ENCODE measurements around the gene IGHMBP2. TPM values are rescaled to one million over a fixed set of nuclear protein-coding genes. Genes with fewer than 3 reads are reported as not detected.

Gene IGHMBP2
- total RNA-seq, 4 donors from 2014 or later: 22.9 to 55.0 (median 30.3) TPM

DNA sequence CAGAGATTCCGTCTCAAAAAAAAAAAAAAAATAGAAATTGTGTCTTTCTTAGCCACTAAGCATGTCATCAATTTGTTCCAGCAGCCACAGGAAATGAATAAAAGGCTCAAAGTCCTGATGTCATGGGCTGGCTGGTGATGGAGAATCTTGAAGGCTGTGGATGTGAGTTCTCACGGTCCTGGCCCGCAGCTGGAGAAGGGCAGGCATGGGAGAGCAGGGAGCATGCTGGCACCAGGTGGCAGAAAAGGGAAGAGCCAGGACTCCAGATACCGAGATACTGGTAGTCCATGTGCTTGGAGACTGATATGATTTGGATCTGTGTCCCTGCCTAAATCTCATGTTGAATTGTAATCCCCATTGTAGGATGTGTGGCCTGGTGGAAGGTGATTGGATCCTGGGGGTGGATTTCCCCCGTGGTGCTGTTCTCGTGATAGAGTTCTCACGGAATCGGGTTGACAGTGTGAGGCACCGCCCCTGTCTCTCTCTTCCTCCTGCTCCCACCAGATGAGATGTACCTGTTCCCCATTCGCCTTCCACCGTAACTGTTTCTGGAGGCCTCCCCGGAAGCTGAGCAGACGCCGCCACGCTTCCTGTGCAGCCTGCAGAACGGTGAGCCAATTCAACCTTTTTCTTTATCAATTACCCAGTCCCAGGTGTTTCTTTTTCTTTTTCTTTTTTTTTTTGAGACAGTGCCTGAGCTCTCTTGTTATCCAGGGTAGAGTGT lies 59.0 kb downstream of the IGHMBP2 start:
- TF ChIP-seq POLR2AphosphoS5 (IDR thresholded peaks at IDR 0.05): no peak
- TF ChIP-seq EP300 (IDR thresholded peaks at IDR 0.05): no peak
- 79% methylated on average over 16 of the region's 16 CpGs for WGBS
- peak in 1 of 2 donors; percentile 31 for DNase-seq (ENCODE audit: low spot score in 2 of 2)
- Histone ChIP-seq H3K9me3 (no peaks in the 10 kb centered on the region), H3K27me3 (no peaks in the 10 kb centered on the region), H3K27ac (no peak overlapping the region), H3K36me3 (no peaks in the 10 kb centered on the region), H3K4me1 (no peaks in the 10 kb centered on the region), H3K4me3 (no peak overlapping the region)

DNA sequence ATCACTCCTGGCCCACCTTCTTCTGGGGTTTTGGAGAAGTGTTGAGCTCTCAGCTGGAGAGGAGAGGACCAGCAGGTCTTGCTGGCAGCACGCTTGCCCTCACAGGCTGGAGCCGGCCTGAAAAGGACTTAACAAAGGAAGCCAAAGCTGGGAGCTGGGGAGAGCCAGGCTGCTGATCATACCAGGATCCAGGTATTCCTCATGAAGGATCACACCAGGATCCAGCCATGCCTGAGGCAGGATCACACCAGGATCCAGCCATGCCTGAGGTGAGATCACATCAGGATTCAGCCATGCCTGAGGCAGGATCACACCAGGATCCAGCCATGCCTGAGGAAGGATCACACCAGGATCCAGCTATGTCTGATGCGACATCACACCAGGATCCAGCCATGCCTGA lies 60.1 kb downstream of the IGHMBP2 start:
- Histone ChIP-seq H3K9me3 (no peaks in the 10 kb centered on the region), H3K27ac (no peak overlapping the region), H3K27me3 (no peaks in the 10 kb centered on the region), H3K4me1 (no peaks in the 10 kb centered on the region), H3K36me3 (no peaks in the 10 kb centered on the region), H3K4me3 (no peak overlapping the region)
- DNase-seq (ENCODE audit: low spot score in 2 of 2): peak; percentile 32 to 57
- WGBS: 50% methylated on average over 1 of the region's 3 CpGs
- TF ChIP-seq POLR2A (IDR thresholded peaks at IDR 0.05): no peak
- no peak for TF ChIP-seq EP300 (IDR thresholded peaks at IDR 0.05)
- no peak for TF ChIP-seq POLR2AphosphoS5 (IDR thresholded peaks at IDR 0.05)
- TF ChIP-seq, protein P1, sequence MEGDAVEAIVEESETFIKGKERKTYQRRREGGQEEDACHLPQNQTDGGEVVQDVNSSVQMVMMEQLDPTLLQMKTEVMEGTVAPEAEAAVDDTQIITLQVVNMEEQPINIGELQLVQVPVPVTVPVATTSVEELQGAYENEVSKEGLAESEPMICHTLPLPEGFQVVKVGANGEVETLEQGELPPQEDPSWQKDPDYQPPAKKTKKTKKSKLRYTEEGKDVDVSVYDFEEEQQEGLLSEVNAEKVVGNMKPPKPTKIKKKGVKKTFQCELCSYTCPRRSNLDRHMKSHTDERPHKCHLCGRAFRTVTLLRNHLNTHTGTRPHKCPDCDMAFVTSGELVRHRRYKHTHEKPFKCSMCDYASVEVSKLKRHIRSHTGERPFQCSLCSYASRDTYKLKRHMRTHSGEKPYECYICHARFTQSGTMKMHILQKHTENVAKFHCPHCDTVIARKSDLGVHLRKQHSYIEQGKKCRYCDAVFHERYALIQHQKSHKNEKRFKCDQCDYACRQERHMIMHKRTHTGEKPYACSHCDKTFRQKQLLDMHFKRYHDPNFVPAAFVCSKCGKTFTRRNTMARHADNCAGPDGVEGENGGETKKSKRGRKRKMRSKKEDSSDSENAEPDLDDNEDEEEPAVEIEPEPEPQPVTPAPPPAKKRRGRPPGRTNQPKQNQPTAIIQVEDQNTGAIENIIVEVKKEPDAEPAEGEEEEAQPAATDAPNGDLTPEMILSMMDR (IDR thresholded peaks at IDR 0.05): no peak

- Histone ChIP-seq H3K4me3 (no peak overlapping the region), H3K27me3 (peaks cover 4% of the 10 kb centered on the region), H3K27ac (no peak overlapping the region), H3K4me1 (no peaks in the 10 kb centered on the region), H3K9me3 (no peaks in the 10 kb centered on the region), H3K36me3 (no peaks in the 10 kb centered on the region)
- DNase-seq (ENCODE audit: low spot score in 2 of 2): peak; percentile 53 to 69
- no peak for TF ChIP-seq POLR2A (IDR thresholded peaks at IDR 0.05)
- WGBS: 87% methylated on average over 15 of the region's 15 CpGs
Measured at GRCh38 chr11:68965901-68966853, 62.5 kb downstream of the IGHMBP2 start.

DNA sequence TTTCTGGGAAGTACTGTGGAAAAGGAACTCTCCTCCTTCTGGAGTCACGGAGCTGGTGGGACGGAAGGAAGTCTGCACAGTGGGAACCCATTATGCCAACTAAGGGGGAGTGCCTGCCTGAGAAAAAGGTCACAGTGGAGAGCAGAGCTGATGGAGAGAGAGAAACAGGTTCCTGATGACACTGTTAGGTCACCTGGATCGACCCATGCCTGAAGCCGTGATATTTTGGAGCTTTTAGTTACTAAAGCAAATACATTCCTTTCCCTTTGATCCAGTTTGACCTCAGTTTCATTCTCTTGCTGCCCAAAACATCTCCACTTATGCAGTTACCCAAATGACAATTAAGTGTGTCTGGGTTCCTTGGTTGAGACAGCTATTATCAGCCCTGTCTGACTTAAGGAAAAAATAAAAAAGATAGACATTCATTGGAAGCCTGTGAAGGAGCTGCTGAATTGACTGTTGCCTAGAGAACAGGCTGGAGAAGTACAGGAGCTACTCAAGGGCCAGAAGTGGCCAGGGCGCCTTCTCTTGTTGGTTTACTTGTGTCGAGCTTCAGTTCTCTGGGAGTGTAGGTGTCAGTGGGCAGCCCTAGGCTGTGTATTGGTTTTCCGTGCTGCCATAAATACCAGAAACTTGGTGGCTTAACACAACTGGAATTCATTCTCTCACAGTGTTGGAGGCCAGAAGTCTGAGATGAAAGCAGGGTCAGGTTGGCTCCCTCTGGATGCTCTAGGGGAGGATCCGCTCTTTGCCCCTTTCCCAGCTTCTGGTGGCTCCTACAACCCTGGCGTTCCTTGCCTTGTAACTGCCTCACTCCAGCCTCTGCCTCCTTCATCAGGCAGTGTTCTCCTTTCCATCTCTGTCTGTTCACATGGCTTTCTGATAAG lies 63.4 kb downstream of the IGHMBP2 start:
- DNase-seq (ENCODE audit: low spot score in 2 of 2): peak; percentile 15 to 34
- Histone ChIP-seq H3K4me1 (no peaks in the 10 kb centered on the region), H3K36me3 (no peaks in the 10 kb centered on the region), H3K9me3 (no peaks in the 10 kb centered on the region), H3K27me3 (peaks cover 4% of the 10 kb centered on the region), H3K4me3 (no peak overlapping the region), H3K27ac (no peak overlapping the region)
- WGBS: 83% methylated on average over 9 of the region's 9 CpGs
- TF ChIP-seq EP300 (IDR thresholded peaks at IDR 0.05) (no peak), POLR2AphosphoS5 (IDR thresholded peaks at IDR 0.05) (no peak), POLR2A (IDR thresholded peaks at IDR 0.05) (no peak)
- TF ChIP-seq, protein P1 (IDR thresholded peaks at IDR 0.05): no peak

DNA sequence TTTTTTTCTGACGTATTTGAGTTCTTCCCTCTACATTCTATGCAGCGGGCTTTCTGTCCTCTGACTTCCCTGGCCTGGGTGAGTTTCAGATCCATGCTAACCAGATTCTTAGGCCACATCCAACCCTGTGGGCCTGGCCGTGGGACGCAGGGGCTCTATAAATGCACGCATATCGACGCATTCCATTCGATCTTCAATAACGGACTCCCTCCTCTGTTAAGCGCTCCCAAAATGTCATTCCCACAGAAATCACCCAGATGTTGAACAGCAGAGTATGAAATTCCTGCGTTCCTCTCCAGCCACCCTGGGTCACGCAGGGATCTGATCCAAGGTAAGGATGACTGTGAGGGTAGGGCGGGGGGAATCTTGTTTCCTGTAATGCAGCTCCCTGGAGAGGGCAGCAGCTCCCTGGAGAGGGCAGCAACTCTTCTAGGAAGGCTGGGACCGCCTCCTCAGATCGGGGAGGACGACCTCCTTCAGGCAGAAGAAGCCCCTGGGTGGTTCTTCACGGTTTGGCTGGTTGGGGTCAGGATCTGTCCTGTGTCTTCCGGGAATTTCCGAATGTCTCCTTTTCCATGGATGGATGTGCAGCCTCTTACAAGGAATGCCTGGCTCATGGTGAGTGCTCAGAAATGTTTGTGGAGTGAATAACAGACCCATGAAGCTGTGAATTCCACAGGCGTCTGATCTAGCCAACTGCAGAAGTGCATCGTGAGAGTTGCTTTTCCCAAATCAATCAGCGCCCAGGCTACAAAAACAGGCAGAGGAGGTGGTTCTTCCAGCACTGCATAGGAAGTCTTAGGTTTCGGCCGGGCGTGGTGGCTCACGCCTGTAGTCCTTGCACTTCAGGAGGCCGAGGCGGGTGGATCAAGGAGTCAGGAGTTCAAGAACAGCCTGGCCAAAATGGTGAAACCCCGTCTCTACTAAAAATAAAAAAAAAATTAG lies 64.9 kb downstream of the IGHMBP2 start:
- peak; percentile 47 to 56 for DNase-seq (ENCODE audit: low spot score in 2 of 2)
- Histone ChIP-seq H3K27ac (no peak overlapping the region), H3K36me3 (no peaks in the 10 kb centered on the region), H3K9me3 (no peaks in the 10 kb centered on the region), H3K4me1 (peaks cover 2% of the 10 kb centered on the region), H3K4me3 (no peak overlapping the region), H3K27me3 (peaks cover 4% of the 10 kb centered on the region)
- WGBS: 82% methylated on average over 22 of the region's 29 CpGs
- no peak for TF ChIP-seq POLR2A (IDR thresholded peaks at IDR 0.05)
- TF ChIP-seq, protein P1 (IDR thresholded peaks at IDR 0.05): no peak
- no peak for TF ChIP-seq EP300 (IDR thresholded peaks at IDR 0.05)
- no peak for TF ChIP-seq POLR2AphosphoS5 (IDR thresholded peaks at IDR 0.05)

Data from suprapubic skin (tissue), 4 donors.